ENCODE measurements around the gene GNAL. TPM values are rescaled to one million over a fixed set of nuclear protein-coding genes. Genes with fewer than 3 reads are reported as not detected.
"Not testable (repeated sequence)": the region's sequence is repeated elsewhere in the genome, so short reads cannot be mapped to it uniquely, and the experiment has no call there.

The GNAL gene
- total RNA-seq, 2 experiments from 2014 or later, result 0.11 to 0.19 TPM

DNA sequence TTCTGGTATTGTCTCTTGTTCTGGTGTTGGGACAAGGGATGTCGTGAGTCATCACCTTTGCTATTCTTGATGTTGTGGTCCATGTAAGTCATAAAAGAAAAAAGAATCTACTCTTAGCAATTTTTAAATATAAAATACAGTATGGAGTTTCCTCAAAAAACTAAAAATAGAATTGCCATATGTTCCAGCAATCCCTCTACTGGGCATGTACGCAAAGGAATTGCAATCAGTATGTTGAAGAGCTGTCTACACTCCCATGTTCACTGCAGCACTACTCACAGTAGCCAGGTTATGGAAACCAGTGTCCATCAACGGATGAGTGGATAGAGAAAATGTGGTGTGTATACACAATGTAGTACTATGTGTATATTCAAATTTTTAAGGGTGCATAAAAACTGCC, 10.9 kb upstream of the GNAL start:
- H3K27ac Mint-ChIP-seq, result no peak overlapping the region
- Histone ChIP-seq H3K27ac (ENCODE audit: low read depth in 1 of 2, low read length in 2 of 2) (no peak overlapping the region), H3K27me3 (ENCODE audit: control insufficient read depth in 1 of 2, insufficient read depth in 2 of 2, low read length in 2 of 2) (no peaks in the 10 kb centered on the region), H3K4me1 (ENCODE audit: insufficient read depth, low read length) (no peaks in the 10 kb centered on the region), H3K4me3 (ENCODE audit: low read length) (no peak overlapping the region), H3K9me3 (ENCODE audit: control insufficient read depth in 1 of 2, insufficient read depth in 1 of 2, low read length in 2 of 2) (no peaks in the 10 kb centered on the region), H3K36me3 (ENCODE audit: insufficient read depth, low read length) (no peaks in the 10 kb centered on the region)
- no peaks in the 10 kb centered on the region for H3K4me1 Mint-ChIP-seq (ENCODE audit: low read depth)
- ChIA-PET POLR2A (no interaction called here), CTCF (no interaction called here)
- DNase-seq (no peak), ATAC-seq (ENCODE audit: poor library complexity) (no peak)
- H3K36me3 Mint-ChIP-seq (ENCODE audit: low read depth), result no peaks in the 10 kb centered on the region
- TF ChIP-seq, protein P1, sequence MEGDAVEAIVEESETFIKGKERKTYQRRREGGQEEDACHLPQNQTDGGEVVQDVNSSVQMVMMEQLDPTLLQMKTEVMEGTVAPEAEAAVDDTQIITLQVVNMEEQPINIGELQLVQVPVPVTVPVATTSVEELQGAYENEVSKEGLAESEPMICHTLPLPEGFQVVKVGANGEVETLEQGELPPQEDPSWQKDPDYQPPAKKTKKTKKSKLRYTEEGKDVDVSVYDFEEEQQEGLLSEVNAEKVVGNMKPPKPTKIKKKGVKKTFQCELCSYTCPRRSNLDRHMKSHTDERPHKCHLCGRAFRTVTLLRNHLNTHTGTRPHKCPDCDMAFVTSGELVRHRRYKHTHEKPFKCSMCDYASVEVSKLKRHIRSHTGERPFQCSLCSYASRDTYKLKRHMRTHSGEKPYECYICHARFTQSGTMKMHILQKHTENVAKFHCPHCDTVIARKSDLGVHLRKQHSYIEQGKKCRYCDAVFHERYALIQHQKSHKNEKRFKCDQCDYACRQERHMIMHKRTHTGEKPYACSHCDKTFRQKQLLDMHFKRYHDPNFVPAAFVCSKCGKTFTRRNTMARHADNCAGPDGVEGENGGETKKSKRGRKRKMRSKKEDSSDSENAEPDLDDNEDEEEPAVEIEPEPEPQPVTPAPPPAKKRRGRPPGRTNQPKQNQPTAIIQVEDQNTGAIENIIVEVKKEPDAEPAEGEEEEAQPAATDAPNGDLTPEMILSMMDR (IDR thresholded peaks at IDR 0.05), result no peak
- H3K4me3 Mint-ChIP-seq, result no peak overlapping the region
- peaks cover 60% of the 10 kb centered on the region for H3K27me3 Mint-ChIP-seq
- intact Hi-C loops (cut with DNase I, micrococcal nuclease), result no loop called here
- H3K9me3 Mint-ChIP-seq, result no peaks in the 10 kb centered on the region

DNA sequence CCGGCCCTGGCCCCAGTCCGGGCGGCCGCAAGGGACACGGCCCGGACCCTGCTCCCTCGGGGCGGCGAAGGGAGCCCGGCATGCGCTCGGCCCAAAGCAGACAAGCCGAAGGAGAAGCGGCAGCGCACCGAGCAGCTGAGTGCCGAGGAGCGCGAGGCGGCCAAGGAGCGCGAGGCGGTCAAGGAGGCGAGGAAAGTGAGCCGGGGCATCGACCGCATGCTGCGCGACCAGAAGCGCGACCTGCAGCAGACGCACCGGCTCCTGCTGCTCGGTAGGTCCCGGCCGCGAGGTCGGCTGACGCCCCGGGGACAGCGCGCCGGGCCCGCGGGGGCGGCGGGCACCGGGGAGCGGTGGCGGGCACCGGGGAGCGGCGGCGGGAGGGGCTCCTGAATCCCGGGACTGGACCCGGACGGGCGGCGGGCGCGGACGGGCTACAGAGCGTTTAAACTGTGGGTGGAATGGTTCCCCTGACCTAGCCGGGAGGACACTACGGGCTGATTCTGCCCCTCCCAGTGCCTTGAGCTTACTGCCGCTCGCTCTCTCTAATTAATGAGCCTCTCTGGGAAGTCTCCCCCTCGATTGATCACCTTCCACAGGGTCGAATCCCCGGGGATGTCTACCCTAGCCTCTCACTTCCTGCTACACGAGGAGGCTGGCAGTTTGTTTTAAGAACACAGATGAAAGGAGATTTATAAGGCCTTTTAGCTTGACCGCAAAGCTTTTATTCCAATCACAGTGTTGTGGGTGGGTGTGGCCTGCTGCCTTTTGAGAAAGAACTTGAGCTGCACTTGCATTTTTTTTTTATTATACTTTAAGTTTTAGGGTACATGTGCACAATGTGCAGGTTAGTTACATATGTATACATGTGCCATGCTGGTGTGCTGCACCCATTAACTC, 853 bp downstream of the GNAL start:
- Histone ChIP-seq H3K9me3 (ENCODE audit: control insufficient read depth in 1 of 2, insufficient read depth in 1 of 2, low read length in 2 of 2) (peaks cover 9 to 14% of the 10 kb centered on the region in 2 experiments), H3K27ac (ENCODE audit: low read depth in 1 of 2, low read length in 2 of 2) (no peak overlapping the region), H3K4me3 (ENCODE audit: low read length) (peak overlapping the region; percentile 12), H3K27me3 (ENCODE audit: control insufficient read depth in 1 of 2, insufficient read depth in 2 of 2, low read length in 2 of 2) (peaks cover 31 to 64% of the 10 kb centered on the region in 2 experiments), H3K36me3 (ENCODE audit: insufficient read depth, low read length) (no peaks in the 10 kb centered on the region), H3K4me1 (ENCODE audit: insufficient read depth, low read length) (peaks cover 14% of the 10 kb centered on the region)
- intact Hi-C loops (cut with DNase I, micrococcal nuclease), result no loop called here
- Mint-ChIP-seq H3K9me3 (peaks cover 4% of the 10 kb centered on the region), H3K4me3 (peak overlapping the region; percentile 81), H3K27me3 (peaks cover 64% of the 10 kb centered on the region), H3K36me3 (ENCODE audit: low read depth) (no peaks in the 10 kb centered on the region), H3K27ac (no peak overlapping the region), H3K4me1 (ENCODE audit: low read depth) (peaks cover 11% of the 10 kb centered on the region)
- TF ChIP-seq, protein P1 (IDR thresholded peaks at IDR 0.05), result no peak
- no peak for ATAC-seq (ENCODE audit: poor library complexity)
- ChIA-PET POLR2A (no interaction called here), CTCF (no interaction called here)
- peak in 2 of 14 experiments; percentile 6 to 12 for DNase-seq

DNA sequence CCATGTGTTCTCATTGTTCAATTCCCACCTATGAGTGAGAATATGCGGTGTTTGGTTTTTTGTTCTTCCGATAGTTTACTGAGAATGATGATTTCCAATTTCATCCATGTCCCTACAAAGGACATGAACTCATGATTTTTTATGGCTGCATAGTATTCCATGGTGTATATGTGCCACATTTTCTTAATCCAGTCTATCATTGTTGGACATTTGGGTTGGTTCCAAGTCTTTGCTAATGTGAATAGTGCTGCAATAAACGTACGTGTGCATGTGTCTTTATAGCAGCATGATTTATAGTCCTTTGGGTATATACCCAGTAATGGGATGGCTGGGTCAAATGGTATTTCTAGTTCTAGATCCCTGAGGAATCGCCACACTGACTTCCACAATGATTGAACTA, 1.6 kb downstream of the GNAL start:
- Histone ChIP-seq H3K4me1 (ENCODE audit: insufficient read depth, low read length) (peaks cover 14% of the 10 kb centered on the region), H3K9me3 (ENCODE audit: control insufficient read depth in 1 of 2, insufficient read depth in 1 of 2, low read length in 2 of 2) (peaks cover 9 to 14% of the 10 kb centered on the region in 2 experiments), H3K27me3 (ENCODE audit: control insufficient read depth in 1 of 2, insufficient read depth in 2 of 2, low read length in 2 of 2) (peaks cover 32 to 64% of the 10 kb centered on the region in 2 experiments)
- H3K27me3 Mint-ChIP-seq, result peaks cover 69% of the 10 kb centered on the region
- H3K27ac ChIP-seq (ENCODE audit: low read depth in 1 of 2, low read length in 2 of 2); ATAC-seq (ENCODE audit: poor library complexity); intact Hi-C loops (cut with DNase I, micrococcal nuclease); H3K4me3 Mint-ChIP-seq; H3K36me3 ChIP-seq (ENCODE audit: insufficient read depth, low read length); POLR2A ChIA-PET; H3K27ac Mint-ChIP-seq; H3K9me3 Mint-ChIP-seq; H3K36me3 Mint-ChIP-seq (ENCODE audit: low read depth); CTCF ChIA-PET; H3K4me3 ChIP-seq (ENCODE audit: low read length); DNase-seq: not testable (repeated sequence)
- H3K4me1 Mint-ChIP-seq (ENCODE audit: low read depth), result peaks cover 11% of the 10 kb centered on the region
